Measurements from ENCODE around the gene IL36RN.
"Not testable (repeated sequence)": the region's sequence is repeated elsewhere in the genome, so short reads cannot be mapped to it uniquely, and the experiment has no call there.

The IL36RN gene

GRCh38 chr2:113075030-113075429, 16.0 kb downstream of the IL36RN start:
- DNase-seq (ENCODE audit: low read depth), result no peak

- no peak for DNase-seq (ENCODE audit: low read depth)
Measured at GRCh38 chr2:113075600-113075999, 16.6 kb downstream of the IL36RN start.

- DNase-seq (ENCODE audit: low read depth), result no peak
Measured at GRCh38 chr2:113076954-113077669, 18.1 kb downstream of the IL36RN start.

DNA sequence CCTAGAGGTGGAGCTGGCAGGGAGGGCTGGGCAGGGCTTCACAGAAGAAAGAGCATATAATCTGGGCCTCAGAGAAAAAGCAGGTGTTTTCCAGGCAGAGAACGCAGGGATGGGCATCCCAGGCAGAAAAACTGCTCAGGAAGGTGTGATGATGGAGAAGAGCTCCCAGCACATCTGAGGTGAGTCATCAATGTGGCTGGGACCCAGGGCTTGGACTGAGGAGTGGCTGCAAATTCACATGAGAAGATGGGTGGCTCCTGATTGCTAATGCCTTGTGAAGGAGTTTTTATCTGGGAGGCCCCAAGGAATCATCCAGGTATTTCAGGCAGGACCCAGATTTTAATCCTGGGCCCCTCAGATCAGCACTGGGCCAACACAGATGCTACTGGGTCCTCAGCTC, 18.9 kb downstream of the IL36RN start:
- no peak for DNase-seq (ENCODE audit: low read depth)

- DNase-seq (ENCODE audit: low read depth), result no peak
Measured at GRCh38 chr2:113078350-113078839, 19.4 kb downstream of the IL36RN start.

DNA sequence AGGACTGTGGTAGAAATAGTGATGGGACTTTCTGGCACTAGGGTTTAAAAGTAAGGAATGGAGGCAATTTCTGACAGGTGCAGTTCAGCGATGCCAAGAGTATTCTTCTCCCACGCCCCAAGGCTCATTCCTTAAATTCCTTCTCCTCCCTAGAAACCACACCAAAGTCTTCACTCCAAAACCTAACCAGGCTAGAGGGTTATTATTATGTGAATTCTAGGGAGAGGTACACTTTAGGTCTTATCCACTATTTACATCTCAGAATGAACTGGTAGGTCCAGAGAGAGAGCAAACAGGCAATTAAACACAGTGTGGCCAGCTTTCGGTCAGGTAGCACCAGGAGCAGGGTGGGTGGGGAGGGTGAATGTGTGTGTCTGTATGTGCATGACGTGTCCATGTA, 20.1 kb downstream of the IL36RN start:
- DNase-seq (ENCODE audit: low read depth), result no peak

DNA sequence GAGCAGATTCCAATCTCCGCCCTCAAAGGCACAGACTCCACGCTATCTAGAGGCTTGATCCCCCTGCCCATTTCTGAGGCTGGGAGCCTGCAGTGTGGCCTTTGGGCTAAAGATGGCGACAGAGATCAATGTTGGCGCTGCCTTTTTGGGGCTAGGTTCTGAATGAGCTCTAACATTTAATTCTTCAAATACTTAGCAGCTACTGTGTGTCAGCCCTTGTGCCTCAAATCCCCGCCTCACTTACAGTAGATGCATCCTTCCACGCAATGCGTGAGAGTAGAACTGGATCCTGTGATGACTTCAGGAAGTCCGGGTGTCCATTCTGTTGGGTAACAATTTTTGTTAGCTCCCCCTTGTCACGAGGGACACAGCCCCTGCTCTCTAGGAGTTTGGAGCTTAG, 21.1 kb downstream of the IL36RN start:
- DNase-seq (ENCODE audit: low read depth), result no peak

DNA sequence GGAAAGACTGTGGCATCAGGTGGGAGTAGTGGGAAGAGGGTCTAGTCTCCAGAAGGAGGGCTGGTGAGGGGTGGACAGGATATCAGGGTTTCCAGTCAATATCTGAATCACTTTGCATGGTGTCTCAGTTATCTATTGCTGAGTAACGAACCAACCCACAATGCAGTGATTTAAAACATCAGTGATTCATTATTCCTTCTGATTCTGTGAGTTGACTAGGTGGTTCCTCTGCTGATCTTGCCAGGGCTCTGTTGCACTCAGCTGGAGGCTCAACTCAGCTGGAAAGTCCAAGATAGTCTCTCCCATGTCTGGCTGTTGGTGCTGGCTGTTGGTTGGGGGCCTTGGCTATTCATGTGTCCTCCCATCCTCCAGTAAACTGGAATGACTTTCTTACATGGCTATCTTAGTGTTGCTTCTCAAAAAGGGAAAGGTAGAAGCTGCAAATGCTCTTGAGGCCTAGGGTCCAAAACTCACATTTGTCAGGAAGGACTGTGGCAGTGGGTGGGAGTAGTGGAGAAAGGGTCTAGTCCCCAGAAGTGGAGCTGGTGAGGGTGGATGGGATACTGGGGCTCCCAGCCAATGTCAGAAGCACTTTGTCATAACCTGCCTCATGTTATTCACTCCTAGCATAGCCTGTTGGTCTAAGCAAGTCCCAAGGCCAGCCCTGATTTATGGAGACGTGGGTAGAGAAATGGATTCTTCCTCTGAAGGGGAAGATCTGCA, 22.7 kb downstream of the IL36RN start:
- no peak for DNase-seq (ENCODE audit: low read depth)

DNA sequence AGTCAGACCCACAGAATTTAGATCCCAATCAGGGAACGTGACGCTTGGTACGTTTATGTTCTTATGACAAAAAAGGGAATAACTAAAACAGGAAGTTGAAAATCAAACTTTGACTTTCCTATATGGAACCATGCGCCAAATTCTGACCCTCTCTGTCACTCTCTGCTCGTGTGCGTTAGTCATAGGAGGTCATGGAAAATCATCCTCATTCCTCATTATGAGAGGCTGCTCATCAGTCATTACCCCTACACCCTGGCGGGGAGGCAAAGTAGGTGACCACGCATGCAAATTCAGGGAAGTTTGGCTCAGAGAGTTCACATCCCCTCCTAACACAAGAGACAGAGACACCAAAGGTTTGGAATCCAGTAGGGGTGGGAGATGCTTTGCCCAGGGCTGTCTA, 24.3 kb downstream of the IL36RN start:
- DNase-seq (ENCODE audit: low read depth), result no peak

- DNase-seq (ENCODE audit: low read depth), result no peak
Measured at GRCh38 chr2:113084249-113085000, 25.4 kb downstream of the IL36RN start.

- no peak for DNase-seq (ENCODE audit: low read depth)
Measured at GRCh38 chr2:113085542-113085941, 26.5 kb downstream of the IL36RN start.

- no peak for DNase-seq (ENCODE audit: low read depth)
Measured at GRCh38 chr2:113088213-113088992, 29.4 kb downstream of the IL36RN start.

DNA sequence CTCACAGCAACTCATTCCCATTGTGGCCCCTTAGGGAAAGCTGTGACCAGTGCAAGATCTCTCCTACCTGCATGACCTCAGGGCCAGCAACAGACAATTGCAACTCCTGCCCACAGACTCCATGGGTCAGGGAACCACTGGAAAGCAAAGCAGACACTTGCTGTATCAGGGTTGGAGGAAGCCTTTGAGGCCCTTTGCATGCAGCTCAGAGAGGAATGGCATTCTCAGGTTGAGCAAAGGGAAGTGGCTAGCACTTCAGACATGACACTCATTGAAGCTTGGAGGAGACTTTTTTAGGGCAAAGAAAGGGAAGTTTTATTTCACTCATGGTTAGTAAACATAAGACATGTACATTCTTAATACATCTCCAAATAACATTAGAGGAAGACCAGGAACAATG, 30.9 kb downstream of the IL36RN start:
- DNase-seq (ENCODE audit: low read depth), result no peak

DNA sequence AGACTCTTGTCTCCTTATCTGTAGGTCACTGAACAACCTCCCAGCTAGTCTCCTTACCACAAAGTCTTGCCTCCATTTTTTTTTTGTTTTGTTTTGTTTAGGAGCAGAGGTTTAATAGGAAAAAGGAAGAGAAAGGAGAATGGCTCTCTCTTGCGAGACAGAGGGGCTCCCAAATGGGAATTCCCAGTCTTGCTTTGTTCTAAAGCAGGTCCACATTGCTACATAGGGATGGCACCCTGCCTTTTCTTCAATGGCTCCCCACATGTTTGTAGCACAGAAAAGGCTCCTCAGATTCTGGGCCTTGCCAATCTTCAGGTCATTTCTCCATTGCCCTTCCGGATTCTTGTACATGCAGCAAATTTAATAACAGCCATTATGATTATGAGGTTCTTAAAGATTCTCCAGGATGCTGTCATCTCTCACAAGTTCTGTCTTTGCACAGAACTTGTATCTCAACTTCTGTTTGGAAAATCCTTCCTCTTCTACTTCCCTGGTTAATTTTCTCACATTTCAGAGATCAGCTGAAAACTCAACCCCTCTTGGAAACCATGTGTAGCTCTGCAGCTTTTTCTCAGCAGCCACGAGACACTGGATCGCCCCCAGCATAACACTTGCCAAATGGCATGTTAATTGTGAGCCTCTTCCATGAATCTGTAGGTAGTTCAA, 32.4 kb downstream of the IL36RN start:
- no peak for DNase-seq (ENCODE audit: low read depth)

- no peak for DNase-seq (ENCODE audit: low read depth)
Measured at GRCh38 chr2:113092864-113093612, 34.0 kb downstream of the IL36RN start.

- no peak for DNase-seq (ENCODE audit: low read depth)
Measured at GRCh38 chr2:113093613-113093977, 34.6 kb downstream of the IL36RN start.

- not testable (repeated sequence) for DNase-seq (ENCODE audit: low read depth)
Measured at GRCh38 chr2:113096306-113096705, 37.3 kb downstream of the IL36RN start.

DNA sequence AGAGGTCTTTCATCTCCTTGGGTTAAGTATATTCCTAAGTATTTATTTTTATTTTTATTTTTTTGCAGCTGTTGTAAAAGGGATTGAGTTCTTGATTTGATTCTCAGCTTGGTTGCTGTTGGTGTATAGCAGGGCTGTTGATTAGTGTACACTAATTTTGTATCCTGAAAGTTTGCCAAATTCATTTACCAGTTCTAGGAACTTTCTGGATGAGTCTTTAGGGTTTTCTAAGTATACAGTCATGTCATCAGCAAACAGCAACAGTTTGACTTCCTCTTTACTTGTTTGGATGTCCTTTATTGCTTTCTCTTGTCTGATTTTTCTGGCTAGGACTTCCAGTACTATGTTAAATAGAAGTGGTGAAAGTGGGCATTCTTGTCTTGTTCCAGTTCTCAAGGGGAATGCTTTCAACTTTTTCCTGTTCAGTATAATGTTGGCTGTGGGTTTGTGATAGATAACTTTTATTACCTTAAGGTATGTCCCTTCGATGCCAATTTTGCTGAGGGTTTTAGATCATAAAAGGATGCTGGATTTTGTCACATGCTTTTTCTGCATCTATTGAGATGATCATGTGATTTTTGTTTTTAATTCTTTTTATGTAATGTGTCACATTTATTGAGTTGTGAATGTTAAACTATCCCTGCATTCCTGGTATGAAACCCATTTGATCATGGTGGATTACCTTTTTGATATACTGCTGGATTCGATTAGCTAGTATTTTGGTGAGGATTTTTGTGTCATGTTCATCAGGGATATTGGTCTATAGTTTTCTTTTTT, 38.0 kb downstream of the IL36RN start:
- not testable (repeated sequence) for DNase-seq (ENCODE audit: low read depth)

DNA sequence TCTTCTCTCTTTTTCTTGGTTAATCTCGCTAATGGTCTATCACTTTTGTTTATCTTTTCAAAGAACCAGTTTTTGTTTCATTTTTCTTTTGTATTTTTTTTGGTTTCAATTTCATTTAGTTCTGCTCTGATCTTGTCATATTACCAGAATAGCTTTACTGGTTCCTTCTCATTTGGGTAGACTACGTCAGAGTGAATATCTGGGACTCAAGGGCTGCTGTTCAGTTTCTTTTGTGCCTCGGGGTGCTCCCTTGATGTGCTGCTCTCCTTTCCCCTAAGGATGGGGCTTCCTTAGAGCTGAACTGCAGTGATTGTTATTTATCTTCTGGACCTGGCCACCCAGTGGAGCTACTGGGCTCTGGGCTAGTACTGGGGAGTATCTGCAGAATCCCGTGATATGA, 39.0 kb downstream of the IL36RN start:
- no peak for DNase-seq (ENCODE audit: low read depth)

- DNase-seq (ENCODE audit: low read depth), result no peak
Measured at GRCh38 chr2:113098532-113098931, 39.5 kb downstream of the IL36RN start.
